Panc1 (cell line): ENCODE data around the gene NDUFS7.

ENCODE experiments used
- POLR2AphosphoS5 ChIP-seq: IDR thresholded peaks from 2 replicates; pipeline ENCODE4 v1.6.1; 2012; ENCODE audit warnings: mild to moderate bottlenecking, low read depth, low read length, moderate library complexity
- SIN3A ChIP-seq: IDR thresholded peaks from 2 replicates; pipeline ENCODE4 v1.6.1; 2012; ENCODE audit warnings: low read depth, mild to moderate bottlenecking, low read length, moderate library complexity, borderline replicate concordance; ENCODE audit not compliant: insufficient read depth
- TCF7L2 ChIP-seq: IDR thresholded peaks from 2 replicates; pipeline ENCODE4 v1.6.1; 2011; ENCODE audit warnings: mild to moderate bottlenecking, low read depth, low read length, inconsistent platforms
- TF ChIP-seq, protein P1 (sequence below), 2 experiments: IDR thresholded peaks; 2 replicates each; pipeline ENCODE4 v1.6.1; 2011 to 2012; ENCODE audit warnings: low read depth in 2 of 2, control low read depth in 1 of 2, low read length in 1 of 2, mild to moderate bottlenecking in 1 of 2, moderate library complexity in 1 of 2; ENCODE audit not compliant: insufficient read depth in 1 of 2
- TF ChIP-seq, protein P2 (sequence below): fragments of 450-650 bp; IDR thresholded peaks from 2 replicates; pipeline ENCODE4 v1.5.1; 2017; ENCODE audit warnings: mild to moderate bottlenecking

GRCh38 chr19:1426736-1427135 lies 43.0 kb downstream of the NDUFS7 start:
- TF ChIP-seq, protein P1, sequence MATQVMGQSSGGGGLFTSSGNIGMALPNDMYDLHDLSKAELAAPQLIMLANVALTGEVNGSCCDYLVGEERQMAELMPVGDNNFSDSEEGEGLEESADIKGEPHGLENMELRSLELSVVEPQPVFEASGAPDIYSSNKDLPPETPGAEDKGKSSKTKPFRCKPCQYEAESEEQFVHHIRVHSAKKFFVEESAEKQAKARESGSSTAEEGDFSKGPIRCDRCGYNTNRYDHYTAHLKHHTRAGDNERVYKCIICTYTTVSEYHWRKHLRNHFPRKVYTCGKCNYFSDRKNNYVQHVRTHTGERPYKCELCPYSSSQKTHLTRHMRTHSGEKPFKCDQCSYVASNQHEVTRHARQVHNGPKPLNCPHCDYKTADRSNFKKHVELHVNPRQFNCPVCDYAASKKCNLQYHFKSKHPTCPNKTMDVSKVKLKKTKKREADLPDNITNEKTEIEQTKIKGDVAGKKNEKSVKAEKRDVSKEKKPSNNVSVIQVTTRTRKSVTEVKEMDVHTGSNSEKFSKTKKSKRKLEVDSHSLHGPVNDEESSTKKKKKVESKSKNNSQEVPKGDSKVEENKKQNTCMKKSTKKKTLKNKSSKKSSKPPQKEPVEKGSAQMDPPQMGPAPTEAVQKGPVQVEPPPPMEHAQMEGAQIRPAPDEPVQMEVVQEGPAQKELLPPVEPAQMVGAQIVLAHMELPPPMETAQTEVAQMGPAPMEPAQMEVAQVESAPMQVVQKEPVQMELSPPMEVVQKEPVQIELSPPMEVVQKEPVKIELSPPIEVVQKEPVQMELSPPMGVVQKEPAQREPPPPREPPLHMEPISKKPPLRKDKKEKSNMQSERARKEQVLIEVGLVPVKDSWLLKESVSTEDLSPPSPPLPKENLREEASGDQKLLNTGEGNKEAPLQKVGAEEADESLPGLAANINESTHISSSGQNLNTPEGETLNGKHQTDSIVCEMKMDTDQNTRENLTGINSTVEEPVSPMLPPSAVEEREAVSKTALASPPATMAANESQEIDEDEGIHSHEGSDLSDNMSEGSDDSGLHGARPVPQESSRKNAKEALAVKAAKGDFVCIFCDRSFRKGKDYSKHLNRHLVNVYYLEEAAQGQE (IDR thresholded peaks at IDR 0.05; ENCODE audit: insufficient read depth in 1 of 2, low read depth in 2 of 2, low read length in 1 of 2): no peak
- TF ChIP-seq, protein P2, sequence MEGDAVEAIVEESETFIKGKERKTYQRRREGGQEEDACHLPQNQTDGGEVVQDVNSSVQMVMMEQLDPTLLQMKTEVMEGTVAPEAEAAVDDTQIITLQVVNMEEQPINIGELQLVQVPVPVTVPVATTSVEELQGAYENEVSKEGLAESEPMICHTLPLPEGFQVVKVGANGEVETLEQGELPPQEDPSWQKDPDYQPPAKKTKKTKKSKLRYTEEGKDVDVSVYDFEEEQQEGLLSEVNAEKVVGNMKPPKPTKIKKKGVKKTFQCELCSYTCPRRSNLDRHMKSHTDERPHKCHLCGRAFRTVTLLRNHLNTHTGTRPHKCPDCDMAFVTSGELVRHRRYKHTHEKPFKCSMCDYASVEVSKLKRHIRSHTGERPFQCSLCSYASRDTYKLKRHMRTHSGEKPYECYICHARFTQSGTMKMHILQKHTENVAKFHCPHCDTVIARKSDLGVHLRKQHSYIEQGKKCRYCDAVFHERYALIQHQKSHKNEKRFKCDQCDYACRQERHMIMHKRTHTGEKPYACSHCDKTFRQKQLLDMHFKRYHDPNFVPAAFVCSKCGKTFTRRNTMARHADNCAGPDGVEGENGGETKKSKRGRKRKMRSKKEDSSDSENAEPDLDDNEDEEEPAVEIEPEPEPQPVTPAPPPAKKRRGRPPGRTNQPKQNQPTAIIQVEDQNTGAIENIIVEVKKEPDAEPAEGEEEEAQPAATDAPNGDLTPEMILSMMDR: no peak
- TF ChIP-seq POLR2AphosphoS5 (no peak), SIN3A (no peak), TCF7L2 (no peak)
